Measurements from ENCODE around the gene ASTN2.

The ASTN2 gene

DNA sequence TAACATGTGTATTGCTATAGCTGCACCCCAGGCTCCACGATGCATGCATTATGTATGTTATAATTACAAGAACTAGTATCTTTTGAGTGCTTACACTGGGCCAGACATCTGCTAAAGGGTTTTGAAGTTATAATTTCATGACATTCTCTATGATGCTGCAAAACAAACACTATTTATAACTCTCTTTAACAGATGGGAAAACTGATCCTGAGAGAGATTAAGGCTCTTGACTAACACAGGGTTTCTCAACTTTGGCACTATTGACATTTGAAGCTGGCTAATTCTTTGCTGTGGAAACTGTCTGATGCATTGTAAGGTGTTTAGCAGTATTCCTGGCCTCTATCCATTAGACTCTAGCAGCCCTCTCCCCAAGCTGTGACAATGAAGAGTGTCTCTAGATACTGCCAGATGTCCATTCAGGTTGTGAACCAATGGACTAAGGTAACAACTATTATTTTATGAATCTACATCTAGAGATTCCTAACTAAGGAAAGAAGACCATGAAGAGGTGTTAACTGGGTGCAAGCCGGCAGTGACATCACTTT is 258.6 kb downstream of the ASTN2 start:
- FAIRE-seq = no peak

DNA sequence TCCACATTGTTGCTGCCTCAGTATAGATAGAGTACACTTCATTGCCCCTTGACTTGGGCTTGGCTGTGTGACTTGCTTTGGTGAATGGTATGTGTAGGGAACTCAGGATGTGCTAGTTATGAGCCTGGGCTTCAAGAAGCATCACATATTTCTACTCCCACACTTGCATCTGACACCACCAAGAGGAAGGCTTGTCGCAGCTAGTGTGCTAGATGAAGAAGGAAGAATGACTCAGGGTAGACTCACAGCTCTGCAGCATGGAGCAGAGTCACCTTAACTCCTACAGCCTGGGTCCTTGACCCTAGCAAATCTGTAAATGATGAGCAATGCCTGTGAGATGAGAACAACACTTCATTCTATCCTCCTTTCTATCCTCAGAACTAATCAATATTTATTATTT is 261.8 kb downstream of the ASTN2 start:
- no peak for FAIRE-seq

DNA sequence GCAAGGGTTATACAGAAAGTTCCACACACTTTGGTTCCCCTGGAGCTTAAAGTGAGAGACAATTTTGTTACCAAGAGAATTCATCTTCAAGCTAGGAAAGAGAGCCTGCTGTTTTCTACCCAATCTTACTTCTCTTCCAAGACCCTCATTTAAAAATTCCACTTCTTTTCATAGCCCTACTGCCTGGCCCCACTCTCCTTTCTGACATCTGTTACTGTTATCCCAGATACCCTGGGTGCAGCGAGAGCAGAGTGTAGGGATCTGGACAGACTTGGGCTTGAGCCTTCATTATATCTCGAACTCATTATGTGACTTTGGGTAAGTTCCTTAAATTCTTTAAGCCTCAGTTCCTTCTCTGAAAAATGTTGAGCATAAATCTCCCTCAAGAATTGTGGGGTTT is 263.1 kb downstream of the ASTN2 start:
- no peak for FAIRE-seq

GRCh38 chr9:117149996-117150395 is 264.9 kb downstream of the ASTN2 start:
- no peak for FAIRE-seq

DNA sequence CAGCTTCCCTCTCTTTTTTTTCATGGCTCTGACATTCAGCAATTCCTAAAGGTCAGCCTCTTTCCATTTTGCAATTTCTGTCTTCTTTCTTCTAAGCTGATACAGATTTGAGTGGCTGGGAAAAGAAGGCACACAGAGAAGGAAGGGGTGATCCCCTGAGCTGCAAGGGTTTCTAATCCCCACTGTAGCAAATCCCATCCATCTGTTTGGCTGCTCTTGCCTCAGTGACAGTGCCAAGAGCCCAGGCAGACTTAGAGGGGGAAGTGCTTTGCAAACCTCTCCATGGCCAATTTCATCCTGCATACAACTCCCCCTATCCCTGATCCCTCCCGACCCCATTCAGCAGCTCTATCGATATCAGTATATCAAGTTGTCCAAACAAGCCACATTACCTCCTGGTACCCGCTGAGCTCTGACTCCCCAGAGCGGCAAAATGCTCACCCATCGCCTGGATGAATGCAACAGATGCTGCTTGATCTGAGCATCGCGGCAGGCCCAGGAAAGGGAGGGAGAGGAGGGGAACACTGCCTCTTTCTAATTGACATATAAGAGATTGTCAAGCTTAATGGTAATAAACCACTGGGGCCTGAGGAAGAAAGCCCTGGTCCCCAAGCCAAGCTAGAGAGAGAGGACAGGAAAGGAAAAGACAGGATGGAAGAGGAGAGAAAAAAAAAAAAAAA is 268.9 kb downstream of the ASTN2 start:
- no peak for FAIRE-seq

GRCh38 chr9:117145081-117145480 is 269.8 kb downstream of the ASTN2 start:
- no peak for FAIRE-seq

- no peak for FAIRE-seq
These were observed 276.6 kb downstream of the ASTN2 start for GRCh38 chr9:117138231-117138630.

- FAIRE-seq = no peak
These were observed 278.4 kb downstream of the ASTN2 start for GRCh38 chr9:117136461-117136860.

DNA sequence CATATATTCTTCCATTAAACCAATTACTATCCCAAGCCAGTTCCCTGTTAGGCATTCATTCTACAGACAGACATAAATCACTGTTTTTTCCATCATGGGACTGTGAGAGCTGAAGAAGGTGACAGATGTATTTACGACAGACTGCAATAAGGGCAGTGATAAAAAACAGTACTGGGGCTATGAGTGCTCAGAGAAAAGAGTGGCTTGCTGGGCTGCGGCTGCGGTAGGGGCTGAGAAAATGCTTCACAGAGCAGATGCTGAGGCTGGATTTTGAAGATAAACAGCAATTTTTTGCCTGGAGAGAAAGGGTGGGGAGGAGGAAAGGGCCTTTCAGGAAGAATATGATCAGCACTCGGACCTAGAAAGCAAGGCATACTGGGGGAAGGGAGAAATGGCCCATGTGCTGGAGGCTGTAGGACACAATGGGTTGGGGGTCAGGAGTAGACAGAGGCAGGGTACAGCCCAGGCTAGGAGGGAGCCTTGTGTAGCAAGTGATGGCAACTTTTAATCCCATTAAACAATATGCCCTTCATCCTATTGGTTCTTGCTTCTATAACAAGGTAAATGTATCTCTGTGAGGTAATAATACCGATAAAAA is 279.3 kb downstream of the ASTN2 start:
- no peak for FAIRE-seq

GRCh38 chr9:117134826-117135500 is 279.9 kb downstream of the ASTN2 start:
- no peak for FAIRE-seq

DNA sequence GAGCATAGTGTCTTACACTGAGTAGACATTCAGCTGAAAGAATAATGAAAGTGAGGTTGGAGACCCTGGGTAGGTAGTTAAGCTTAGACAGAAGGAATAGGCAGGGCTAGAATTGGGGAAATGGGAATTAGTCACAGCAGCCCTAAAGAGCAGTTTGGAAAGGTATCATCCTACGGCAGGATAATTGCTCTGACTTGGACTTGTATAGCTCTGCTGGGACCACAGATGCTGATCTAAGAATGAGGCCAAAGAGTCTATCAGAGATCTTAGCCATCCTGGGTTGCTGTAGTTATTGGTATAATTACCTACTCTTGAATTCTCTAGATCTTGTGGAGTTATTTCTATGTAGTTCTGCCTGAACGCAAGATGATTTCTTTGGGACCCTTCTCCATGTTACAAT is 288.0 kb downstream of the ASTN2 start:
- no peak for FAIRE-seq

DNA sequence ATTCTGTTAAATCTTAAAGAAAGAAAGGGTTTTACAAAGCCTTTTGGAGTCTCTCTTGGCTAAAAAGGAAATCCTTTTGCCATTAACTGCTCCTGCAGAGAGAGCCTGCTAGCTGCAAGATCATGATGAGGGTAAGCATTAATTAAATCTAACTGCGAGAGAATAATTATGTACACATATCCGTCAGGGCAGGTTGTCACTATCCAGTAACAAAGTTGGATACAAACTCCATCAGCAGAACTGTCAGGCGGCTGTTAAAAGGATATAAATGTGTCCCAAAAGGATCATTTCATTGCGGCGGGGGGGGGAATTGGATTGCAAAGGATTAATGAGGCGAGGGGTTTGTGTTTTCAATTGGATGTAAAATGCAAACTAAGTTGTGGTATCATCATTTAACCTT is 289.3 kb downstream of the ASTN2 start:
- FAIRE-seq = no peak

GRCh38 chr9:117123729-117124128 is 291.1 kb downstream of the ASTN2 start:
- FAIRE-seq = no peak

GRCh38 chr9:117122953-117123352 is 291.9 kb downstream of the ASTN2 start:
- no peak for FAIRE-seq

DNA sequence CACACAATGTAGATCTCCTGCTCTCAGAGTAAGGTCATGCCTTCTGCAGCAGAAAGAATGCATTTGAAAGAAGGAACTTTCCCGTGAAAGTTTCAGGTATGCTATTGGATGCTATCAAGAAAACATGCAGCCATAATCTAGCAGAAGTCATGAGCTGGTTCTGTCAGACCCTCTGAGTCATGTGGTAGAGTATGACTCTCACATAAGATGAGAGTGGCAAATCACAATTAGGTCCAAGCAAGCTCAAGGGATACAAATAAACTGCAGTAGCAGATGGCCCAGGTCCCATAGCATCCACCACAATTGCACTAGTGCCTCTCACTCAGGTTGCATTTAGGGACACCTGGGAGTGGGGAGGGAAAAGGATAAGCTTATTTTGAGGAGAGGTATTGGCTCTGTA is 292.8 kb downstream of the ASTN2 start:
- no peak for FAIRE-seq

- FAIRE-seq = no peak
These were observed 293.5 kb downstream of the ASTN2 start for GRCh38 chr9:117121316-117121715.

DNA sequence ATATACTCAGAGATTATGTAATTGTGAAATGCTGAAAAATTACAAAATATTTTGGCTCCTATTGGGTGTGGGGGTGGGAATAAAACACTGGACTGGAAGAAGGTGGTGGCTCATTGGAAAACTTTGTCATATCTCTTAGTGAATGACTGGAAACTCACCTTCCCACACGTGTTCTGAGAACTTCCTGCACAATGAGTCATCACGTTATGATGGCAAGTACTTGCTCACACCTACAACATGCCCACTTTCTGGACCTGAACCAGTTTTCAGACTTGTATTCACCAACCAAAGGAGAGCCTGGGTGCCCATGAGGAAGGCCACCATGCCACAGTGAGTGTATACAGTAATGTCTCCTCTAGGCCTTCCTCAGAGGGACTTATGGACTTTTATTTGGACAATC is 294.8 kb downstream of the ASTN2 start:
- FAIRE-seq = no peak

- no peak for FAIRE-seq
These were observed 298.8 kb downstream of the ASTN2 start for GRCh38 chr9:117116084-117116483.

GRCh38 chr9:117114768-117115167 is 300.1 kb downstream of the ASTN2 start:
- no peak for FAIRE-seq

GRCh38 chr9:117104716-117105495 is 310.0 kb downstream of the ASTN2 start:
- no peak for FAIRE-seq

GRCh38 chr9:117104206-117104605 is 310.7 kb downstream of the ASTN2 start:
- no peak for FAIRE-seq

DNA sequence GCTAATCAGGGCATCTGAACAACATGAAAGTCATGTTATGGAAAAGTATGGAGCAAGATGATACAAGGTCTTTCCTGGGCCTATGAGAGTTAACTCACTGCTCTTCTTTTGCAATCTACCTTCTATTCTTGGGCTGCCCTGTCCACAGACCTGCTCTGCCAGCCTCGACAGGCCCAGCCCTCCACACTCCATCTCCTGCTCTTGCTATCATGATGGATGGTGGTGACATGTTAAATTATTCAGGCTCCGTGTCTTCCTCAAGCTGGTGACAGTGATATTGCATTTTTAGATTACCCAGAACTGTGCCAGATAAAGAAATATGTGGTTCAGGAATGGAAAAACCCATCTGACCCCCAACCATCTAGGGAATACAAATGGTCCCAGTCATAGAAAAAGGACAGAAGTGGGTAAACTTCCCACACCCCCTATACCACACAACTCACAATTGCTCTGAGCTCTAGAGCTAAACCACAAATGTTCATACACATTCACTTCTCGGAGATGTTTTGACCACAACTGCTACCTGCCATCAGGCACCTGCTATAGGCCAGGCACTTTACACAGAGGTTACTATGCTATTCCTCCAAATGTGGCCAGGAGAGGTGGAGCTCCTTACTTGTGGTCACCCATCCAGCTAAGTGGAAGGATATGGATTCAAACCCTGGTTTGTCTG is 311.3 kb downstream of the ASTN2 start:
- no peak for FAIRE-seq

DNA sequence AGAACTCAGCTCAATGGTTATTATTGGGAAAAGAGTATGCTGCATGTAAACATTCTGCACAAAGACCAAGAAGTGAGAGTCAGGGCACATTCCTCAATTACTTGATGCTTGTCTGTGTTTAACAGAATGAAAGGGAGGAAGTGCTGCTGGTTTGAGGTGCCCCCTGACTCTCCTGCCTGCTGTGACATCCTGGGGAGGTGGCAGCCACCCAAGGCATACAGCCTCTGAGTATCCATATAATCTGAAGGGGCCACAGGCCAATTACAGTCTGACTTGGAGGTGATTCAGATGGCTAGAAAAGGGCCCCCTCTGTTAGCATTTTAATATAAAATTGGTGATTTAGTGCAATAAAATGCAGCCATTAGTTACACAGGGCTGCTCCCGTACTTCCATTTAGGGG is 313.8 kb downstream of the ASTN2 start:
- FAIRE-seq = no peak
